SK-N-SH (cell line): ENCODE results near the gene SEC62.

Experiments
- CHD2 ChIP-seq: fragments of 150-350 bp; IDR thresholded peaks from 2 replicates; pipeline ENCODE4 v1.6.1; 2018; ENCODE audit warnings: low read length; ENCODE audit not compliant: partially characterized antibody
- CTCF ChIP-seq: fragments of 200-600 bp; sonication (generic); IDR thresholded peaks from 2 replicates; pipeline ENCODE4 v1.6.1; 2017; ENCODE audit warnings: antibody characterized with exemption, mild to moderate bottlenecking, moderate library complexity
- EP300 ChIP-seq, 2 experiments: IDR thresholded peaks; 2 replicates each; pipeline versions ENCODE4 v1.4.0 to v1.6.1; 2012; ENCODE audit warnings: borderline replicate concordance in 1 of 2, low read depth in 1 of 2, low read length in 1 of 2
- GABPA ChIP-seq: IDR thresholded peaks from 2 replicates; pipeline ENCODE4 v1.4.0; 2012; ENCODE audit warnings: low read depth, mild to moderate bottlenecking
- JUND ChIP-seq: IDR thresholded peaks from 2 replicates; pipeline ENCODE4 v1.4.0; 2012
- MAX ChIP-seq: IDR thresholded peaks from 2 replicates; pipeline ENCODE4 v1.4.0; 2012; ENCODE audit warnings: low read depth
- RCOR1 ChIP-seq: fragments of 150-350 bp; IDR thresholded peaks from 2 replicates; pipeline ENCODE4 v1.6.1; 2017; ENCODE audit warnings: antibody characterized with exemption, low read length
- SMC3 ChIP-seq: IDR thresholded peaks from 2 replicates; pipeline ENCODE4 v1.6.1; 2012; ENCODE audit warnings: low read depth, low read length, improper control_type of control experiment

- TF ChIP-seq CTCF (no peak), JUND (no peak), MAX (no peak), EP300 (IDR thresholded peaks at IDR 0.05; ENCODE audit: borderline replicate concordance in 1 of 2, low read depth in 1 of 2, low read length in 1 of 2) (no peak), RCOR1 (no peak), SMC3 (no peak), CHD2 (no peak), GABPA (no peak)
These were observed 36.6 kb upstream of the SEC62 start for GRCh38 chr3:169929830-169930519.
